Kidney glomerular epithelial cell (primary cell): ENCODE results near the gene NOX5.

Experiments used
- DNase-seq: peaks from one replicate; lab custom pipeline; 2025; lab: John Stamatoyannopoulos, UW

The NOX5 gene

GRCh38 chr15:69105451-69105985, 91.0 kb downstream of the NOX5 start:
- DNase-seq, result no peak

GRCh38 chr15:69107025-69107620, 92.6 kb downstream of the NOX5 start:
- DNase-seq, result no peak
